Brain microvascular endothelial cell (primary cell): ENCODE measurements around the gene MESD.

Source experiments
- DNase-seq: peaks from one replicate; pipeline ENCODE4 v3.0.0-alpha.2; 2020
- H3K27ac ChIP-seq: fragments of 250-450 bp; sonication (Bioruptor Pico); 2 replicates; pipeline ENCODE4 v1.5.1; 2020; ENCODE audit warnings: mild to moderate bottlenecking, moderate library complexity
- H3K27me3 ChIP-seq: fragments of 250-450 bp; sonication (Bioruptor Pico); replicated peaks from 2 replicates; pipeline ENCODE4 v1.5.1; 2020; ENCODE audit warnings: mild to moderate bottlenecking
- H3K36me3 ChIP-seq: fragments of 250-450 bp; sonication (Bioruptor Pico); replicated peaks from 2 replicates; pipeline ENCODE4 v1.5.1; 2020; ENCODE audit warnings: mild to moderate bottlenecking
- H3K4me3 ChIP-seq: 2 replicates; pipeline ENCODE4 v1.5.1; 2011; ENCODE audit warnings: low read depth, mild to moderate bottlenecking, control low read depth, low read length, moderate library complexity
- in situ Hi-C: cut with HindIII; loops from 2 replicates; pipeline ENCODE4 v1.10.0; 2017; ENCODE audit warnings: low sequenced_read_pairs, low pct_ligation_motif_present
- TF ChIP-seq, protein P1 (sequence below): IDR thresholded peaks from 2 replicates; pipeline ENCODE4 v1.5.1; 2011; ENCODE audit warnings: low read depth, mild to moderate bottlenecking, moderate library complexity, low read length, control low read depth, inconsistent platforms; ENCODE audit errors: missing control alignments

MESD gene

DNA sequence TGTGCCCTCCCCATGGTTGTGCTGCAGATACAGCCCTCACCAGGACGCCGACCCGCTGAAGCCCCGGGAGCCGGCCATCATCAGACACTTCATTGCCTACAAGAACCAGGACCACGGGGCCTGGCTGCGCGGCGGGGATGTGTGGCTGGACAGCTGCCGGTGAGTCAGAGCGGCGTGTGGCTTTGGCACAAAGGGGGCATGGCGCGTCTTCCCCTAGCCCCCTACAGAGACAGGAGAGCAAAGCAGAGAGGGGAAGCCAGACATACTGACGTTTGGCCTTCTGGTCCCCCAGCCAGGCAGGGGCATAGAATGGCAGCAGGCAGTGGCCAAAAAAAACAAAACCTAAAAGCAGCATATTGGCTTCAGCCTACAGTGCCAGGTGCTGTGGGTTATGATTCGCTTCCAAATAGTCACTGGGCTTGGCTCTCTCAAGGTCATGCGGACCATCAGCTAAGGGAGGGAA, 64.0 kb downstream of the MESD start:
- in situ Hi-C loops, result no loop called here

DNA sequence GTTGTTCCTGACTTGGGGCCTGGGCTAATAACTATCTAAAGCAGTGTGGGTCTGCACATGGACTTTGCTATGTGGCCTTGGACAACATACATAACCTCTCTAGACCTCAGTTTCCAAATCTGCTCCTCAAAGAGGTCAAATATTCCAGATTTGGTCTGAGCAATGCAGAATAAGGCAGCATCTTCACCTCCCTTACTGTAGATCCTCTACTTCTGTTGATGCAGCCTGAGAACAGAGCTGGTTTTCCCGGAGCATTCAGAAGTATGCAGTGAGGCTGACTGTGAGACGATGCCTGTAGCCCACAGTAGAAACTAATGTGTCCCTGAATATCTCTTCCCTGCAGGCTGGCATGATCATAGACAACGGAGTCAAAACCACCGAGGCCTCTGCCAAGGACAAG, 65.3 kb downstream of the MESD start:
- no peak overlapping the region for H3K4me3 ChIP-seq
- in situ Hi-C loops, result no loop called here
- TF ChIP-seq, protein P1, sequence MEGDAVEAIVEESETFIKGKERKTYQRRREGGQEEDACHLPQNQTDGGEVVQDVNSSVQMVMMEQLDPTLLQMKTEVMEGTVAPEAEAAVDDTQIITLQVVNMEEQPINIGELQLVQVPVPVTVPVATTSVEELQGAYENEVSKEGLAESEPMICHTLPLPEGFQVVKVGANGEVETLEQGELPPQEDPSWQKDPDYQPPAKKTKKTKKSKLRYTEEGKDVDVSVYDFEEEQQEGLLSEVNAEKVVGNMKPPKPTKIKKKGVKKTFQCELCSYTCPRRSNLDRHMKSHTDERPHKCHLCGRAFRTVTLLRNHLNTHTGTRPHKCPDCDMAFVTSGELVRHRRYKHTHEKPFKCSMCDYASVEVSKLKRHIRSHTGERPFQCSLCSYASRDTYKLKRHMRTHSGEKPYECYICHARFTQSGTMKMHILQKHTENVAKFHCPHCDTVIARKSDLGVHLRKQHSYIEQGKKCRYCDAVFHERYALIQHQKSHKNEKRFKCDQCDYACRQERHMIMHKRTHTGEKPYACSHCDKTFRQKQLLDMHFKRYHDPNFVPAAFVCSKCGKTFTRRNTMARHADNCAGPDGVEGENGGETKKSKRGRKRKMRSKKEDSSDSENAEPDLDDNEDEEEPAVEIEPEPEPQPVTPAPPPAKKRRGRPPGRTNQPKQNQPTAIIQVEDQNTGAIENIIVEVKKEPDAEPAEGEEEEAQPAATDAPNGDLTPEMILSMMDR, result no peak
- no peaks in the 10 kb centered on the region for H3K27me3 ChIP-seq
- no peaks in the 10 kb centered on the region for H3K36me3 ChIP-seq
- no peak overlapping the region for H3K27ac ChIP-seq
- DNase-seq, result no peak

More for the DNA sequence above, 64.0 kb downstream of the MESD start:
- Histone ChIP-seq H3K4me3 (no peak overlapping the region), H3K27ac (no peak overlapping the region), H3K27me3 (no peaks in the 10 kb centered on the region), H3K36me3 (no peaks in the 10 kb centered on the region)
- DNase-seq, result no peak
- TF ChIP-seq, protein P1, result no peak

DNA sequence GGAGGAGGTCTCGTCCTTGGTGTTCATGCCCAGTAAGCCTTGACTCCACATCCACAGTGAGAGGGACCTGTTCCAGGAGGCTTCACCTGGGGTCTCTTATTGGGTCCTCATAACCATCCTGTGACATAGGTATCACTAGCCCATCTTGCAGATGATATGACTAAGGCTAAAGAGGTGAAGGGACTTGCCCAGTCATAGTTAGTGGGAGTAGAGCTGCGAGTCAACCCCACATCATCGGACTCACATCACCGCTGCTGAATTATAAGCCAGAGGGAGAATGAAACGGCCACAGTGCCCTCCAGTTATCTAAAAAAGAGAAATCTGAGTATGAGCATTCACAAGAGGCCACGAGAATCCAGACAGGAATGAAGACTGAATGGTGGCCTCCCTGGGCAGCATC, 66.0 kb downstream of the MESD start:
- no peak for DNase-seq
- no peak overlapping the region for H3K27ac ChIP-seq
- H3K4me3 ChIP-seq, result no peak overlapping the region
- no peaks in the 10 kb centered on the region for H3K36me3 ChIP-seq
- TF ChIP-seq, protein P1, result no peak
- in situ Hi-C loops, result no loop called here
- H3K27me3 ChIP-seq, result no peaks in the 10 kb centered on the region

DNA sequence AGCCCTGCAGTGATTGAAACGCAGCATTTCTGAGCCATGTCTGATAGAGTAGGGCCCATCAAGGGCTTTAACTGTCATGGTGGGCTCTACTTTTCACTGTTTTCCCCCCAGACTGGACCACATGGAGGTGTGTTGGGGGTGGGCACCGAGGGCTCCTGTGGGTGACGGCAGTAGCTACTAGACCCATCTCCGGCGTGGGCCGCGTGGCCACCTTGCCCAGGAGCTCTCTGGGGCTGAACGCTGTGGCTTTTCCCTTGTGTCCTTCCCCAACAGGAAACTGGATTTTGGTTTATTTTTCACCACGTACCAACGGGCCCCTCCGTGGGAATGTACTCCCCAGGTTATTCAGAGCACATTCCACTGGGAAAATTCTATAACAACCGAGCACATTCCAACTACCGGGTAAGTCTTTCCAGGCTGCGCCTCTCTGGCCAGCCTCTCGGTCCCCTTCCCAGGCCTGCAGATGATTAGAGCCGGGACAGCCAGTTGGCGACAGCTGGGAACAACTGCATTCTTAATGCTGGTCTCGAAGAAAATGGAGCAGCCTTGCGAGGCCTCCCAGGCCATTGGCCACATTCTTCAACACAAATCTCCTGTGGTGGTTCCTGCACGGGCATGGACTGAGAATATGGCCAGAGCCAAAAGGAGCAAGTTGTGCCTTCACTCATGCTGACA, 67.7 kb downstream of the MESD start:
- in situ Hi-C loops, result no loop called here
- DNase-seq, result no peak
- H3K36me3 ChIP-seq, result no peaks in the 10 kb centered on the region
- TF ChIP-seq, protein P1, result no peak
- H3K4me3 ChIP-seq, result no peak overlapping the region
- no peaks in the 10 kb centered on the region for H3K27me3 ChIP-seq
- H3K27ac ChIP-seq, result no peak overlapping the region

DNA sequence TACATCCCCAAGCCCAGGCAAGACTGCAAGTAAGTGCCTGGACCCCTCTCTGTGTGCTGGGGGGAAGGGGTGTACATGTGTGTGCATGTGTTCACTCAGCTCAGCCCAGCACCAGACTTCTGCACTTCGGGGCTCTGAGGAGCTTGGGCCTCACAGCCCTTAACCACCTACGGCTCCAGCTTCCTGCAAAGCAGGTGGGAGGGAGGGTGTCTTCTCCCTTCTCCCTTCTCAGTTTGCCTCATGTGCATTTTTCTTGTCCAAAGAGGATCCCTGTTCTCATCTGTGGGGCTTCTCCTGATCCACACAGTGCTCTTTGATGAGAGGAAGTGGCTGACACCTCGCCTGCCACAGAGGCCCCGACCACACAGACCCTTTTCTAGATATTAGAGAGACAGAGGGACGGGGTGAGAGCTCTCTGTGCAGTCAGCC, 69.3 kb downstream of the MESD start:
- Histone ChIP-seq H3K36me3 (no peaks in the 10 kb centered on the region), H3K4me3 (no peak overlapping the region), H3K27me3 (no peaks in the 10 kb centered on the region), H3K27ac (no peak overlapping the region)
- in situ Hi-C loops, result no loop called here
- DNase-seq, result no peak
- TF ChIP-seq, protein P1, result no peak
